ENCODE measurements around the gene CTBS.
"Not testable (repeated sequence)": the region's sequence is repeated elsewhere in the genome, so short reads cannot be mapped to it uniquely, and the experiment has no call there.

CTBS gene

GRCh38 chr1:84573967-84574842 is at the start of gene CTBS:
Gene CTBS (minus strand): TSS chr1:84574440. CDS start chr1:84574415, 25 bp downstream.
- DNase-seq, result peak; percentile 88

GRCh38 chr1:84621553-84621952 is 47.3 kb upstream of the CTBS start:
- DNase-seq, result no peak

GRCh38 chr1:84620720-84621313 is 46.6 kb upstream of the CTBS start:
- DNase-seq, result peak; percentile 87

- peak; percentile 54 for DNase-seq
These were observed 45.3 kb upstream of the CTBS start for GRCh38 chr1:84619383-84620102.

- no peak for DNase-seq
These were observed 43.1 kb upstream of the CTBS start for GRCh38 chr1:84617349-84617748.

GRCh38 chr1:84615790-84616189 is 41.5 kb upstream of the CTBS start:
- no peak for DNase-seq

- DNase-seq, result no peak
These were observed 39.6 kb upstream of the CTBS start for GRCh38 chr1:84613887-84614286.

GRCh38 chr1:84613026-84613425 is 38.8 kb upstream of the CTBS start:
- DNase-seq, result no peak

- no peak for DNase-seq
These were observed 37.6 kb upstream of the CTBS start for GRCh38 chr1:84611796-84612195.

GRCh38 chr1:84611091-84611490 is 36.9 kb upstream of the CTBS start:
- no peak for DNase-seq

GRCh38 chr1:84606977-84607376 is 32.7 kb upstream of the CTBS start:
- DNase-seq, result no peak

- DNase-seq, result no peak
These were observed 30.9 kb upstream of the CTBS start for GRCh38 chr1:84605157-84605556.

GRCh38 chr1:84603941-84604830 is 29.9 kb upstream of the CTBS start:
- no peak for DNase-seq

GRCh38 chr1:84603223-84603622 is 29.0 kb upstream of the CTBS start:
- no peak for DNase-seq

GRCh38 chr1:84600796-84601195 is 26.6 kb upstream of the CTBS start:
- no peak for DNase-seq

- no peak for DNase-seq
These were observed 24.9 kb upstream of the CTBS start for GRCh38 chr1:84598846-84599741.

- DNase-seq, result no peak
These were observed 24.2 kb upstream of the CTBS start for GRCh38 chr1:84598418-84598817.

- DNase-seq, result no peak
These were observed 22.8 kb upstream of the CTBS start for GRCh38 chr1:84597011-84597410.

GRCh38 chr1:84594959-84595358 is 20.7 kb upstream of the CTBS start:
- not testable (repeated sequence) for DNase-seq

GRCh38 chr1:84587099-84587498 is 12.9 kb upstream of the CTBS start:
- no peak for DNase-seq

- DNase-seq, result no peak
These were observed 11.6 kb upstream of the CTBS start for GRCh38 chr1:84585803-84586202.

- DNase-seq, result no peak
These were observed 9.9 kb upstream of the CTBS start for GRCh38 chr1:84584126-84584525.
